IPS-15b (cell line): ENCODE data around the gene SSR4.
"Not testable (repeated sequence)": the region's sequence is repeated elsewhere in the genome, so short reads cannot be mapped to it uniquely, and the experiment has no call there.

ENCODE experiments used
- H3K27me3 ChIP-seq: one replicate; pipeline ENCODE4 v1.6.1; 2013; ENCODE audit warnings: low read length; ENCODE audit not compliant: control insufficient read depth, insufficient read depth
- H3K36me3 ChIP-seq: one replicate; pipeline ENCODE4 v1.6.1; 2013; ENCODE audit warnings: low read length; ENCODE audit not compliant: control insufficient read depth, insufficient read depth
- H3K4me1 ChIP-seq: one replicate; pipeline ENCODE4 v1.6.1; 2013; ENCODE audit warnings: mild to moderate bottlenecking, low read length; ENCODE audit not compliant: control insufficient read depth, insufficient read depth
- H3K4me3 ChIP-seq: one replicate; pipeline ENCODE4 v1.5.1; 2013; ENCODE audit warnings: low read depth, low read length
- H3K9ac ChIP-seq: one replicate; pipeline ENCODE4 v1.6.1; 2013; ENCODE audit warnings: low read depth, mild to moderate bottlenecking, low read length
- H3K9me3 ChIP-seq: one replicate; pipeline ENCODE4 v1.6.1; 2013; ENCODE audit warnings: mild to moderate bottlenecking, low read length; ENCODE audit not compliant: control insufficient read depth, insufficient read depth

The SSR4 gene

DNA sequence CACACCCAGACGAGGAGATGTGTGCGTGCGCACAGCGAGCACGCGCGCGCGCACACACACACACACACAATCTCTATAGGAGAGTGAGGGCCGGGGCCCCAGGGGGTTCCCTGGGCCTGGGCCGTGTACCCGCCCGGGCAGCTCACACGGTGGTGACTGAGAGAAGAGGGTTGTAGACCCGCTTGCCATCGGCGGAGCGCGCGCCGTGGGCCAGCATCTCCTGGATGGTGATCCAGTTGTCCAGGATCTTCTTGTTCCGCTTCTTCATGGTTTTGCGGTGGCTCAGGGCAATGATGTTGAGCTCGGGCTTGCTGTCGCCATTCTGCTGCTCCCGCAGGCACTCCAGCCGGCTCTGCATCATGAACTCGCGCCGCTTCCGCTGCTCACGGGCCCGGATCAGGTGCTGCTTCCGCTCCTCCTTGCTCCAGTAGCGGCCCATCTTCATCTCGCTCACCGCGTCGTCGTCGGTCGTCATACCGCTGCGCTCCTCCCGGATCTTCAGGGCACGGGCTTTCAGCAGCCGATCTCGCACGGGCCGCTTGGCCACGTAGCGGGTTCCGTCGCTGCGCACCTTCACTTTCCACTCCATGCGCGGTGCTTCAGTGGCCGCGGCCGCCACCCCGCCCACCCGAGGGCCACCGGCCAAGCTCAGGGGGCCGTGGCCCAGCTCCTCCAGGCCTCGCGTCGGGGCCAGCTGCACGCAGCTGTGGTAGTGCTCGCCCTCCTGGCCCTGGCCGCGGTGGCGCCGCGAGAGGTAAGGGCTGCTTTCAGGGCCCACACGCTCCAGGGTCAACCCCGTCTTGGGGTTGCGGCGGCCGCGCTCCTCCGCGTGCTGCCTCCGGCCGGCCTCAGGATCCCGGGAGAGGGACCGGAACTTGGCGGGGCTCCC, 9.0 kb downstream of the SSR4 start:
- Histone ChIP-seq H3K27me3 (no peaks in the 10 kb centered on the region), H3K36me3 (peaks cover 22% of the 10 kb centered on the region), H3K4me3 (no peak overlapping the region), H3K9ac (no peak overlapping the region), H3K4me1 (no peaks in the 10 kb centered on the region), H3K9me3 (no peaks in the 10 kb centered on the region)

DNA sequence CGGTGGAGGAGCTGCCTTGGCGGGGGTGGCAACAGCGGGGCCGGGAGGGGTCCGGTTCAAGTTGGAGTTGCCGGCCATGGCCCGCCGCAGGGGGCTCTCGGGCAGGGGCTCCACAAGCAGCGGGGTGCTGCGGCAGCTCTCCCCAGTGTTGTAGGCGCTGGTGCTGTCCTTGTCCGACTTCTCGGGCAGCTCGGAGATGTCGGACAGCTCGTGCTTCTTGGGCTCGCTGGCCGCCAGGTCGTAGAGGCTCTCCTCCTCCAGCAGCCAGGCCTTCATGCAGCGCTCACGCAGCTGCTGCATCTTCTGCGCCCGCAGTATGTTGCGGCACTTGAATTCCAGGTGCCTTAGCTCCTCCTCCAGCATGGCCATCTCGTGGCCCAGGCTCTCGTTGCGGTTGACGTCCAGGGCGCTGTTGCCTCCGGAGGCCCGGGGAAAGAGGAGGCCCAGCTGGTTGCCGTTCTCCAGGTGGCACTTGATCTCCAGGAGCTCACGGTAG, 9.7 kb downstream of the SSR4 start:
- H3K36me3 ChIP-seq: peaks cover 18% of the 10 kb centered on the region

GRCh38 chrX:153804621-153805020, 10.2 kb downstream of the SSR4 start:
- H3K9me3 ChIP-seq: no peaks in the 10 kb centered on the region
- no peak overlapping the region for H3K9ac ChIP-seq

More for the DNA sequence above, 9.7 kb downstream of the SSR4 start:
- Histone ChIP-seq H3K4me1 (no peaks in the 10 kb centered on the region), H3K27me3 (no peaks in the 10 kb centered on the region), H3K9me3 (no peaks in the 10 kb centered on the region), H3K9ac (no peak overlapping the region), H3K4me3 (no peak overlapping the region)

GRCh38 chrX:153805436-153805835, 11.0 kb downstream of the SSR4 start:
- Histone ChIP-seq H3K4me3 (no peak overlapping the region), H3K9me3 (no peaks in the 10 kb centered on the region)

More at GRCh38 chrX:153804621-153805020, 10.2 kb downstream of the SSR4 start:
- Histone ChIP-seq H3K36me3 (peaks cover 18% of the 10 kb centered on the region), H3K4me1 (no peaks in the 10 kb centered on the region), H3K27me3 (no peaks in the 10 kb centered on the region), H3K4me3 (no peak overlapping the region)

GRCh38 chrX:153806999-153807575, 12.6 kb downstream of the SSR4 start:
- H3K9me3 ChIP-seq: no peaks in the 10 kb centered on the region
- no peaks in the 10 kb centered on the region for H3K27me3 ChIP-seq
- no peaks in the 10 kb centered on the region for H3K4me1 ChIP-seq

More at GRCh38 chrX:153805436-153805835, 11.0 kb downstream of the SSR4 start:
- Histone ChIP-seq H3K27me3 (no peaks in the 10 kb centered on the region), H3K9ac (no peak overlapping the region), H3K4me1 (no peaks in the 10 kb centered on the region), H3K36me3 (peaks cover 18% of the 10 kb centered on the region)

DNA sequence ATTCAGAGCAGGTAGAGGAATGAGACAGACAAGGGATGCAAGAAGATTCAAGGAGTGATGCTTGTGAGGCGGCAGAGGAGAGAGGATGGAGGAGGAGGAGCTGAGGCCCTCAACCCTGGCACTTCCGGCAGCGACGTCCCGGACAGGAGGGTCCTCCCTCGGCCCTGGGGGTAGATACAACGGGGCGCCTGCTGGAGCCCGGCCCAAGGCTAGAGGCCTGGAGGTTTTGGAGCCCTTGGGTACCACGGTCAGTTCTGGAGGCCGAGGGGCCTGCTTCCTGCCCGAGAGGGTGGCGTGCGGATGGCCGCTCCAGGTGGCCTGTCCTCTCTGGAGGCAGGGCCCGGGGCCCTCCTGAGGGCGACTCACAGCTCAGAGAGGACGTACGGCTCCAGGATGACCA, 13.5 kb downstream of the SSR4 start:
- no peaks in the 10 kb centered on the region for H3K9me3 ChIP-seq
- H3K4me3 ChIP-seq: no peak overlapping the region
- H3K9ac ChIP-seq: no peak overlapping the region
- peaks cover 18% of the 10 kb centered on the region for H3K36me3 ChIP-seq
- H3K4me1 ChIP-seq: no peaks in the 10 kb centered on the region
- H3K27me3 ChIP-seq: no peaks in the 10 kb centered on the region

More at GRCh38 chrX:153806999-153807575, 12.6 kb downstream of the SSR4 start:
- Histone ChIP-seq H3K4me3 (no peak overlapping the region), H3K9ac (no peak overlapping the region), H3K36me3 (peaks cover 18% of the 10 kb centered on the region)

GRCh38 chrX:153812220-153812619, 17.8 kb downstream of the SSR4 start:
- Histone ChIP-seq H3K9ac (no peak overlapping the region), H3K27me3 (no peaks in the 10 kb centered on the region), H3K9me3 (peaks cover 2% of the 10 kb centered on the region), H3K36me3 (peaks cover 5% of the 10 kb centered on the region), H3K4me1 (no peaks in the 10 kb centered on the region), H3K4me3 (no peak overlapping the region)

DNA sequence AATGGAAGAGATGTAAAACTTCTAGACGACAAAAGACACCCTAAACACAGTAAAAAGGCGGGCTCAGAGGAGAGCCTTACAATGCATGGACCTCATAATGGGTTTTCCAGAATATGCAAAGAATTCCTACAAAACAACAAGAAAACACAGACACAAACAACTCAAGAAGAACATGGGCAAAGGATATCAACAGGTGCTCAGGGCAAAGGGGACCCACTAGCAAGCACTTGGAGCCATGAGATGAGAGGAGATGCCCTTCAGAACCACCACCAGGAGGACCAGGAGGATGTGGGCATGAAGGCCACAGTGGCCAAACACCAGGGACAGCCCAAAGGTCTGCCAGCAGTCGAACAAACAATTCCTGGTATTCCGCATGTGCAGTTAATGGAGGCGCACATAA, 18.7 kb downstream of the SSR4 start:
- H3K36me3 ChIP-seq: peaks cover 3% of the 10 kb centered on the region
- no peak overlapping the region for H3K9ac ChIP-seq
- H3K4me1 ChIP-seq: no peaks in the 10 kb centered on the region
- no peak overlapping the region for H3K4me3 ChIP-seq
- H3K27me3 ChIP-seq: no peaks in the 10 kb centered on the region
- H3K9me3 ChIP-seq: peaks cover 4% of the 10 kb centered on the region

DNA sequence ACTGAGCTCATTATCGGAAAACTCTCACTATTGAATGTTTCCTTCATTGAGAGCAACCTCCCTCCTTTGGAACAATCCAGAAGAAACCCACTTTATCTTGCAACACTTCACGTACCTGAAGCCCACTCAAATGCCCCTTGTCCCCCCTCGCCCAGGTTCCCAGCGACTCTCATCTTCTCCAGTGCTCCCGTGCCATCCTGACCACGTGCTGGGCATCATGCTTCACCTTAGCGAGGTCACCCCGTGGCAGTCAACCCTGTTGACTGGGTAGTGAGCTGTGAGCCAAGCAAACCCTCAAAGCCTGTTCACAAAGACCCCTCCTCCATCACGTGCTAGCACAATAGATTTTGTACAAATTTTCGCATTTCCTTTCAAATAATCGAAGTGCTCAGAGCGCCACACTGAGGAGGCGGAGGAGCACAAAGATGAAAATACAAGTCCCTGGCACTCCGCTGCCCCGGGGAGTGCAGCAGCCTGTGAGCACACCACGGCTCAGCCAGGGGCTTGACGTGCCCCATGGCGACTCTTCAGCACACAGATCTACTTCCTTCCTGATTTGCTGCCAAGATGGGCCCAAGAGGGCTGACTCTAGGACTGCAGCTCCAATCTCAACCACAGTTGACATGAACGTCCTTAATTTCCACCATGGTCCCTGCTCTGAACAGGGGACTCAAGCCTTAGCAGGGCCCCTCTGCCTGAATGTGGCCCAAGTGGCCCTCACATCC, 20.3 kb downstream of the SSR4 start:
- H3K36me3 ChIP-seq: peaks cover 3% of the 10 kb centered on the region
- H3K4me3 ChIP-seq: no peak overlapping the region
- no peak overlapping the region for H3K9ac ChIP-seq
- no peaks in the 10 kb centered on the region for H3K4me1 ChIP-seq
- no peaks in the 10 kb centered on the region for H3K27me3 ChIP-seq
- peaks cover 4% of the 10 kb centered on the region for H3K9me3 ChIP-seq

- Histone ChIP-seq H3K9ac (no peak overlapping the region), H3K36me3 (peaks cover 3% of the 10 kb centered on the region), H3K4me3 (no peak overlapping the region), H3K27me3 (no peaks in the 10 kb centered on the region), H3K4me1 (no peaks in the 10 kb centered on the region), H3K9me3 (peaks cover 4% of the 10 kb centered on the region)
These were observed 22.6 kb downstream of the SSR4 start for GRCh38 chrX:153816831-153817690.

DNA sequence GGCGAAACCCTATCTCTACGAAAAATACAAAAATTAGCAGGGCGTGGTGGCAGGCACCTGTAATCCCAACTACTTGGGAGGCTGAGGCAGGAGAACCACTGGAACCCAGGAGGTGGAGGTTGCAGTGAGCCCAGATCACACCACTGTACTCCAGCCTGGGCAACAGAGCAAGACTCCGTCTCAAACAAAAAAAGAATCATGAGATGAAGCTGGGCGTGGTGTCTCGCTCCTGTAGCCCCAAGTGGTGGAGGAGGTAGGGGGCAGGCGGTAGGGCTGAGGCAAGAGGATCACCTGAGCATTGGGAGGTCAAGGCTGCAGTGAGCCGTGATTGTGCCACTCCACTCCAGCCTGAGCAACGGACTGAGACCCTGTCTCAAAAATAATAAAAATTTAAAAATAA, 23.6 kb downstream of the SSR4 start:
- not testable (repeated sequence) for H3K4me1 ChIP-seq, H3K4me3 ChIP-seq, H3K9me3 ChIP-seq, H3K9ac ChIP-seq, H3K27me3 ChIP-seq, H3K36me3 ChIP-seq
